MM.1S (cell line): Measurements from ENCODE around the gene HADH.

ENCODE experiments used
- DNase-seq: peaks from one replicate; pipeline ENCODE4 v3.0.0-alpha.2; 2015
- H2AFZ ChIP-seq: fragments of 300-600 bp; sonication (generic); 2 replicates; pipeline ENCODE4 v1.6.0; 2016; ENCODE audit warnings: antibody characterized with exemption, low read length
- H3F3A ChIP-seq: fragments of 300-600 bp; sonication (generic); 2 replicates; pipeline ENCODE4 v1.6.1; 2016; ENCODE audit warnings: mild to moderate bottlenecking, antibody characterized with exemption, low read length, moderate library complexity, mixed read lengths; ENCODE audit not compliant: insufficient read depth
- H3K27ac ChIP-seq: fragments of 300-600 bp; sonication (generic); 2 replicates; pipeline ENCODE4 v1.5.1; 2016; ENCODE audit warnings: mild to moderate bottlenecking, low read length
- H3K27me3 ChIP-seq: fragments of 300-600 bp; sonication (generic); replicated peaks from 2 replicates; pipeline ENCODE4 v1.6.0; 2016; ENCODE audit warnings: low read length; ENCODE audit not compliant: insufficient read depth
- H3K36me3 ChIP-seq: fragments of 300-600 bp; sonication (generic); replicated peaks from 2 replicates; pipeline ENCODE4 v1.6.1; 2016; ENCODE audit warnings: mild to moderate bottlenecking, low read length, mixed read lengths; ENCODE audit not compliant: insufficient read depth
- H3K4me1 ChIP-seq: fragments of 300-600 bp; sonication (generic); 2 replicates; pipeline ENCODE4 v1.6.1; 2016; ENCODE audit warnings: low read length, mixed read lengths
- H3K4me2 ChIP-seq: fragments of 300-600 bp; sonication (generic); 2 replicates; pipeline ENCODE4 v1.6.0; 2016; ENCODE audit warnings: low read depth, low read length
- H3K4me3 ChIP-seq: fragments of 300-600 bp; sonication (generic); 2 replicates; pipeline ENCODE4 v1.5.1; 2016; ENCODE audit warnings: low read length, mixed read lengths
- H3K79me2 ChIP-seq: fragments of 300-600 bp; sonication (generic); 2 replicates; pipeline ENCODE4 v1.6.1; 2016; ENCODE audit warnings: mixed run types, low read length, mixed read lengths
- H3K9ac ChIP-seq: fragments of 300-600 bp; sonication (generic); 2 replicates; pipeline ENCODE4 v1.6.1; 2016; ENCODE audit warnings: low read length, mixed read lengths
- H3K9me2 ChIP-seq: fragments of 300-600 bp; sonication (generic); replicated peaks from 2 replicates; pipeline ENCODE4 v1.6.1; 2016; ENCODE audit warnings: mild to moderate bottlenecking, low read length, mixed read lengths; ENCODE audit not compliant: insufficient read depth
- H3K9me3 ChIP-seq: fragments of 300-600 bp; sonication (generic); replicated peaks from 2 replicates; pipeline ENCODE4 v1.6.1; 2016; ENCODE audit warnings: mild to moderate bottlenecking, low read length, mixed read lengths; ENCODE audit not compliant: insufficient read depth
- H4K20me1 ChIP-seq: fragments of 300-600 bp; sonication (generic); 2 replicates; pipeline ENCODE4 v1.6.1; 2016; ENCODE audit warnings: mild to moderate bottlenecking, low read length, moderate library complexity, mixed read lengths; ENCODE audit not compliant: insufficient read depth
- EZH2 ChIP-seq: fragments of 300-600 bp; sonication (generic); optimal IDR thresholded peaks from 2 replicates; pipeline ENCODE3; 2017; ENCODE audit warnings: low read depth, mild to moderate bottlenecking, antibody characterized with exemption, low read length, mixed read lengths
- EZH2phosphoT487 ChIP-seq: fragments of 300-600 bp; sonication (generic); IDR thresholded peaks from 2 replicates; pipeline ENCODE4 v1.6.1; 2018; ENCODE audit warnings: antibody characterized with exemption, low read length
- TF ChIP-seq, protein P1 (sequence below): fragments of 300-600 bp; sonication (generic); IDR thresholded peaks from 2 replicates; pipeline ENCODE4 v1.5.1; 2016; ENCODE audit warnings: antibody characterized with exemption, low read length, mixed read lengths

The HADH gene

DNA sequence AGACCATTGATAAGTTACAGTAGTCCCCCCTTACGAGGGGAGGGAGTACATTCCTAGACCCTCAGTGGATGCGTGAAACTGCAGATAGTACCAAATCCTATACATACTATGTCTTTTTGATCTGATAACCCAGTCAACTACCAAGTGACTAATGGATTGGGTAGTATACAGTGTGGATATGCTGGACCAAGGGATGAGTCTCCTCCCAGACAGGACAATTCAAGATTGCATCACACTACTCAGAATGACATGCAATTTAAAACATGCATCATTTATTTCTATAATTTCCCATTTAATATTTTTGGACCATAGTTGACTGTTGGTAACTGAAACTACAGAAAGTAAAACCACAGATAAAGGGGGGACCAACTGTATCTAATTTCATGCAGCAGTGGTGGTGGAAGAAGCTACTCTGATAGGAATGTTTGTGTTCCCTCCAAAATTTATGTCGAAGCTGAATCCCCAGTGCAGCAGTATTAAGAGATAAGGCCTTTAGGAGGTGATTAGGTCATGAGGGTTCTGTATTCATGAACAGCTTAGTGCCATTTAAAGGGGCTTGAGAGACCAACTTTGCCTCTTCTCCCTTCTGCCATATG is 11.9 kb downstream of the HADH start:
- Histone ChIP-seq H3K4me2 (no peak overlapping the region), H4K20me1 (no peaks in the 10 kb centered on the region), H3K9me2 (no peaks in the 10 kb centered on the region), H3K9me3 (no peaks in the 10 kb centered on the region), H3F3A (no peaks in the 10 kb centered on the region; the same call in 1 of the 2 replicates), H3K4me1 (peaks cover 30% of the 10 kb centered on the region), H2AFZ (no peak overlapping the region), H3K36me3 (0 out of 2 replicates have a peak, but pooled peaks cover 5% of the 10 kb centered on the region), H3K79me2 (peaks cover 92% of the 10 kb centered on the region), H3K9ac (no peak overlapping the region), H3K4me3 (no peak overlapping the region), H3K27me3 (no peaks in the 10 kb centered on the region), H3K27ac (no peak overlapping the region)
- TF ChIP-seq EZH2: no peak
- TF ChIP-seq, protein P1, sequence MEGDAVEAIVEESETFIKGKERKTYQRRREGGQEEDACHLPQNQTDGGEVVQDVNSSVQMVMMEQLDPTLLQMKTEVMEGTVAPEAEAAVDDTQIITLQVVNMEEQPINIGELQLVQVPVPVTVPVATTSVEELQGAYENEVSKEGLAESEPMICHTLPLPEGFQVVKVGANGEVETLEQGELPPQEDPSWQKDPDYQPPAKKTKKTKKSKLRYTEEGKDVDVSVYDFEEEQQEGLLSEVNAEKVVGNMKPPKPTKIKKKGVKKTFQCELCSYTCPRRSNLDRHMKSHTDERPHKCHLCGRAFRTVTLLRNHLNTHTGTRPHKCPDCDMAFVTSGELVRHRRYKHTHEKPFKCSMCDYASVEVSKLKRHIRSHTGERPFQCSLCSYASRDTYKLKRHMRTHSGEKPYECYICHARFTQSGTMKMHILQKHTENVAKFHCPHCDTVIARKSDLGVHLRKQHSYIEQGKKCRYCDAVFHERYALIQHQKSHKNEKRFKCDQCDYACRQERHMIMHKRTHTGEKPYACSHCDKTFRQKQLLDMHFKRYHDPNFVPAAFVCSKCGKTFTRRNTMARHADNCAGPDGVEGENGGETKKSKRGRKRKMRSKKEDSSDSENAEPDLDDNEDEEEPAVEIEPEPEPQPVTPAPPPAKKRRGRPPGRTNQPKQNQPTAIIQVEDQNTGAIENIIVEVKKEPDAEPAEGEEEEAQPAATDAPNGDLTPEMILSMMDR: no peak
- no peak for DNase-seq

DNA sequence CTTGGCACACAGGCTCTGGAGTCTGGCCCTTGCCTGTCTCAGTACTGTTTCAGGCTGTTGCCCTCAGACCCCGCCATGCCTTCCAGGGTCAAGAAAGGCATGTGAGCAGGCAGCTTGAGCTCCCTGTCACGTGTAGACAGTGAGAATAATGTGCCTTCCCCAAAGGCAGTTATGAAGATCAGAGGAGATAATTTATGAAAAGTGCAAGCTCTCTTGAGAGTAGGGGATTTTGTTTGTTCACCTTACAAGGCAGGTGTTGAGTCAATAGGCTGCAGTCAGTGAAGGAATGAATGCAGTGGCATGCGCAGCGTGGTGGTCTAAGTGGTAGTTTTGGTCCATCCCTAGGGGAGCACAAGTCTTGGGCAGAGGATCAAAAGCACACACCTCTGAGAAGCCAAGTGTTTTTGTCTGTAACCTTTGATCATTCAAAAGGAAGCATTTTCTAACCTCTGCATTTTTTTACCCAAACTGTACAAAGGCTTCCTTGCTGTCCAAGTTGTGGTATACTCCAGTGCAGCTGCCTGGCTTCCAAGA is 14.4 kb downstream of the HADH start:
- Histone ChIP-seq H3K79me2 (peaks cover 91% of the 10 kb centered on the region), H3K9me3 (no peaks in the 10 kb centered on the region), H3K9ac (no peak overlapping the region), H3K4me2 (no peak overlapping the region), H4K20me1 (no peaks in the 10 kb centered on the region), H2AFZ (no peak overlapping the region), H3K9me2 (no peaks in the 10 kb centered on the region), H3K4me3 (no peak overlapping the region), H3F3A (no peaks in the 10 kb centered on the region), H3K27ac (no peak overlapping the region), H3K4me1 (peaks cover 15% of the 10 kb centered on the region), H3K27me3 (no peaks in the 10 kb centered on the region), H3K36me3 (0 out of 2 replicates have a peak, but pooled peaks cover 5% of the 10 kb centered on the region)
- no peak for DNase-seq
- no peak for TF ChIP-seq EZH2phosphoT487
- no peak for TF ChIP-seq EZH2
- TF ChIP-seq, protein P1: no peak

DNA sequence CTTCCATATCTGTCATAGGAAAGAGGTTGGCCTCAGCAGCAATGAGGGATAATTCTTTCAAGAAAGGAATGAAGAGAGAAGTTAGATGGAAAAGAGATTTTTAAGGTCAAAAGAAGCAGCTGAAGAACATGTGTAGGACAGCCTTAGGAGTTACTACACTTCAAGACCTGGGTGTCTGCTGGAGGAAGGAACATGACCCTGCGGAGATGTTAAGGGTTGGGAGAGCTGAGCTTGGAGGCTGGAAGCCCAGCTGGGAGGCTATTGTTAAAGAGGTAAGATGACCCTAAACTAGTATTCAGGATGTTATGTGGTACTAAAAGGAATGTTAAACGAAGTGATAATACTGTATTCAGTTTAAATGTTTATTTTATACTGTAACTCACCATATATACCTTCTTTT is 15.0 kb downstream of the HADH start:
- H3K79me2 ChIP-seq: peaks cover 91% of the 10 kb centered on the region
- H2AFZ ChIP-seq: no peak overlapping the region
- H3F3A ChIP-seq: no peaks in the 10 kb centered on the region
- no peak overlapping the region for H3K4me2 ChIP-seq
- no peak overlapping the region for H3K9ac ChIP-seq
- no peaks in the 10 kb centered on the region for H3K9me2 ChIP-seq
- H3K4me1 ChIP-seq: peaks cover 15% of the 10 kb centered on the region
- H3K9me3 ChIP-seq: no peaks in the 10 kb centered on the region
- TF ChIP-seq, protein P1: no peak
- 0 out of 2 replicates have a peak, but pooled peaks cover 5% of the 10 kb centered on the region for H3K36me3 ChIP-seq
- no peak for DNase-seq
- H3K27me3 ChIP-seq: no peaks in the 10 kb centered on the region
- H3K27ac ChIP-seq: no peak overlapping the region
- no peaks in the 10 kb centered on the region for H4K20me1 ChIP-seq
- no peak overlapping the region for H3K4me3 ChIP-seq
